HG03060 (cell line): ENCODE measurements around the gene PTPRO.

Source experiments
- ATAC-seq: cut with Tn5 transposase; IDR thresholded peaks from one replicate; pipeline ENCODE4 v1.9.1; 2021; ENCODE audit warnings: low read depth, moderate number of reproducible peaks; ENCODE audit not compliant: unreplicated experiment

PTPRO gene

GRCh38 chr12:15443050-15443449, 120.7 kb downstream of the PTPRO start:
- ATAC-seq = no peak

GRCh38 chr12:15443611-15444010, 121.3 kb downstream of the PTPRO start:
- ATAC-seq = no peak

- ATAC-seq = no peak
These were observed 122.2 kb downstream of the PTPRO start for GRCh38 chr12:15444523-15444922.

- no peak for ATAC-seq
These were observed 124.5 kb downstream of the PTPRO start for GRCh38 chr12:15446807-15447206.

GRCh38 chr12:15453613-15454012, 131.3 kb downstream of the PTPRO start:
- peak; percentile 67 for ATAC-seq

- no peak for ATAC-seq
These were observed 135.7 kb downstream of the PTPRO start for GRCh38 chr12:15458008-15458407.

GRCh38 chr12:15468911-15469310, 146.6 kb downstream of the PTPRO start:
- no peak for ATAC-seq

- ATAC-seq = no peak
These were observed 147.0 kb downstream of the PTPRO start for GRCh38 chr12:15469356-15469755.

GRCh38 chr12:15472036-15472435, 149.7 kb downstream of the PTPRO start:
- ATAC-seq = no peak

- no peak for ATAC-seq
These were observed 152.5 kb downstream of the PTPRO start for GRCh38 chr12:15474766-15475165.

- no peak for ATAC-seq
These were observed 155.5 kb downstream of the PTPRO start for GRCh38 chr12:15477761-15478160.

- ATAC-seq = no peak
These were observed 159.5 kb downstream of the PTPRO start for GRCh38 chr12:15481846-15482245.

- no peak for ATAC-seq
These were observed 163.2 kb downstream of the PTPRO start for GRCh38 chr12:15485466-15485865.

- ATAC-seq = no peak
These were observed 164.6 kb downstream of the PTPRO start for GRCh38 chr12:15486859-15487258.

- no peak for ATAC-seq
These were observed 166.2 kb downstream of the PTPRO start for GRCh38 chr12:15488481-15488880.

GRCh38 chr12:15494329-15495046, 172.2 kb downstream of the PTPRO start:
- no peak for ATAC-seq

- ATAC-seq = no peak
These were observed 173.4 kb downstream of the PTPRO start for GRCh38 chr12:15495746-15496145.

- no peak for ATAC-seq
These were observed 174.4 kb downstream of the PTPRO start for GRCh38 chr12:15496738-15497137.

GRCh38 chr12:15497671-15498292, 175.5 kb downstream of the PTPRO start:
- ATAC-seq = no peak

- ATAC-seq = no peak
These were observed 179.9 kb downstream of the PTPRO start for GRCh38 chr12:15502211-15502610.

- ATAC-seq = no peak
These were observed 183.3 kb downstream of the PTPRO start for GRCh38 chr12:15505616-15506015.

GRCh38 chr12:15515010-15515409, 192.7 kb downstream of the PTPRO start:
- no peak for ATAC-seq
